MCF 10A (cell line): Measurements from ENCODE around the gene NTRK2. TPM values are rescaled to one million over a fixed set of nuclear protein-coding genes. Genes with fewer than 3 reads are reported as not detected.

Experiments used
- BruUV-seq: library from RNA; stranded (reverse); fragments of 400-500 nt; replicated peaks from 2 replicates; lab custom pipeline; 2021; lab: Mats Ljungman, UMichigan
- CTCF ChIA-PET: fragments of 300-600 bp; sonication (Branson Sonifier 250); formaldehyde crosslinking; extraction: SDS; loops from one replicate; lab custom pipeline; 2021; ENCODE audit warnings: antibody characterized with exemption, inconsistent platforms; lab: Yijun Ruan, JAX
- POLR2A ChIA-PET: fragments of 300-600, 350-650 bp; sonication (Branson Sonifier 250); formaldehyde crosslinking; extraction: SDS; loops from one replicate; lab custom pipeline; 2020; ENCODE audit warnings: antibody characterized with exemption, inconsistent platforms; lab: Yijun Ruan, JAX
- DNase-seq: peaks from one replicate; pipeline ENCODE4 v3.0.0-alpha.2; 2018; ENCODE audit not compliant: unreplicated experiment
- H3K27ac Mint-ChIP-seq: one replicate; pipeline ENCODE4 v1.8.0; 2022; ENCODE audit warnings: mild to moderate bottlenecking, low read depth, mixed read lengths; ENCODE audit not compliant: unreplicated experiment
- H3K27me3 Mint-ChIP-seq: one replicate; pipeline ENCODE4 v1.8.0; 2022; ENCODE audit warnings: mixed read lengths; ENCODE audit not compliant: insufficient read depth, unreplicated experiment
- H3K36me3 Mint-ChIP-seq: one replicate; pipeline ENCODE4 v1.8.0; 2022; ENCODE audit warnings: mild to moderate bottlenecking, moderate library complexity, mixed read lengths; ENCODE audit not compliant: insufficient read depth, unreplicated experiment
- H3K4me1 Mint-ChIP-seq: one replicate; pipeline ENCODE4 v1.8.0; 2022; ENCODE audit warnings: mixed read lengths; ENCODE audit not compliant: insufficient read depth, unreplicated experiment
- H3K4me3 Mint-ChIP-seq: one replicate; pipeline ENCODE4 v1.8.0; 2022; ENCODE audit warnings: mild to moderate bottlenecking, moderate library complexity, mixed read lengths; ENCODE audit not compliant: unreplicated experiment
- H3K9me3 Mint-ChIP-seq: one replicate; pipeline ENCODE4 v1.8.0; 2022; ENCODE audit warnings: mixed read lengths; ENCODE audit not compliant: unreplicated experiment
- intact Hi-C: fragments of 100-400 bp; cut with micrococcal nuclease; formaldehyde crosslinking; loops from 2 replicates; pipeline ENCODE4 v1.14.1; 2022
- total RNA-seq: library from RNA; stranded (reverse); gene quantifications from 2 replicates; pipeline ENCODE4 v1.2.3, GENCODE V29; 2022
- TF ChIP-seq, protein P1 (sequence below): fragments of 200-600 bp; IDR thresholded peaks from one replicate; pipeline ENCODE4 v1.8.0; 2022; ENCODE audit warnings: antibody characterized with exemption, mild to moderate bottlenecking; ENCODE audit not compliant: unreplicated experiment

The NTRK2 gene
- total RNA-seq, 1 experiment from 2014 or later = not detected

DNA sequence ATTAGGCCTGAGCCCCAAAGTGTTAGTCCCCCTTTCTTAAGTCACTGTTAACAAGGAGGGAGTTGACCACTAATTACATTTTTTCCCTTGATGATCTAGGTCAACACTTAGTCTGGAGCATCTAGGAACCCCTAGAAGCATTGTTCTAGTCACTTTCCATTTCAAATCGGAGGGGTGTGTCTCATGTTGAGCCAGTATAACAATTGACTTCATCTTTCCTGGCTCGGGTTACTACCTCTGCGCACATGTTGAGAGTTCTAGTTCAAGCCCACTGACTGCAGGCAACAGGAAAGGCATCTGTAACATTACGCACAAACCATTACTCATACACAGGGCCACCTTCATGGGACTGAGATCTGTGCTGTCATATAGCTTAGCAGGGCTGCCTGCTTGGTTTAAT, 164.9 kb downstream of the NTRK2 start:
- BruUV-seq = no TSS peak
- no peaks in the 10 kb centered on the region for H3K9me3 Mint-ChIP-seq
- ChIA-PET CTCF (interaction anchor here (0.5 kb wide), 1 partner anchor 23 kb away, joined by 3 read pairs; no protein-coding TSS in a partner anchor), POLR2A (interaction anchor here (0.7 to 1.0 kb wide), 2 partner anchors 11 to 160 kb away, joined by 3 to 4 read pairs; no protein-coding TSS in a partner anchor)
- intact Hi-C loops = no loop called here
- H3K27ac Mint-ChIP-seq = no peak overlapping the region
- H3K4me3 Mint-ChIP-seq = no peak overlapping the region
- H3K36me3 Mint-ChIP-seq = no peaks in the 10 kb centered on the region
- DNase-seq = no peak
- no peaks in the 10 kb centered on the region for H3K27me3 Mint-ChIP-seq
- TF ChIP-seq, protein P1, sequence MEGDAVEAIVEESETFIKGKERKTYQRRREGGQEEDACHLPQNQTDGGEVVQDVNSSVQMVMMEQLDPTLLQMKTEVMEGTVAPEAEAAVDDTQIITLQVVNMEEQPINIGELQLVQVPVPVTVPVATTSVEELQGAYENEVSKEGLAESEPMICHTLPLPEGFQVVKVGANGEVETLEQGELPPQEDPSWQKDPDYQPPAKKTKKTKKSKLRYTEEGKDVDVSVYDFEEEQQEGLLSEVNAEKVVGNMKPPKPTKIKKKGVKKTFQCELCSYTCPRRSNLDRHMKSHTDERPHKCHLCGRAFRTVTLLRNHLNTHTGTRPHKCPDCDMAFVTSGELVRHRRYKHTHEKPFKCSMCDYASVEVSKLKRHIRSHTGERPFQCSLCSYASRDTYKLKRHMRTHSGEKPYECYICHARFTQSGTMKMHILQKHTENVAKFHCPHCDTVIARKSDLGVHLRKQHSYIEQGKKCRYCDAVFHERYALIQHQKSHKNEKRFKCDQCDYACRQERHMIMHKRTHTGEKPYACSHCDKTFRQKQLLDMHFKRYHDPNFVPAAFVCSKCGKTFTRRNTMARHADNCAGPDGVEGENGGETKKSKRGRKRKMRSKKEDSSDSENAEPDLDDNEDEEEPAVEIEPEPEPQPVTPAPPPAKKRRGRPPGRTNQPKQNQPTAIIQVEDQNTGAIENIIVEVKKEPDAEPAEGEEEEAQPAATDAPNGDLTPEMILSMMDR = no peak
- no peaks in the 10 kb centered on the region for H3K4me1 Mint-ChIP-seq

DNA sequence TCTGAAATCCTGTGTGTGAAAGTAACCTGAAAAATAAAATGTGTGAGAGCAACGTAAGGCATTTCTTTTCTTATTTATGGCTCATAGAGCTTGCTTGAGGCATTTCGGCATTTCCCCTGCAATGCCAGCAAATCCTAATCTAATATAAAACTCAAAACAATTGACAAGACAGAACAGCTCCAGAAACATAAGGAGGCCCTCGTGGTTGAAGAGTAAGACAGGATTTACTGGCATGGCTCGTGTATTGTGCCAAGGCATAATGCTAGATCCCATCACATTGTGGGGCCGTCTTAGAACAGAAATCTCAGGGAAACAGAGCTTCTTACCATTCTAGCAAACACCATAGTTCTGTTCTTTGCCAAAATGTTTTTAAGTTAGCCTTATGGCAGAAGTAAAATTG, 166.2 kb downstream of the NTRK2 start:
- no peak overlapping the region for H3K27ac Mint-ChIP-seq
- no peak for DNase-seq
- ChIA-PET CTCF (interaction anchor here (0.8 to 1.3 kb wide), 2 partner anchors 138 to 141 kb away, joined by 3 to 4 read pairs; no protein-coding TSS in a partner anchor), POLR2A (no interaction called here)
- no peaks in the 10 kb centered on the region for H3K27me3 Mint-ChIP-seq
- H3K9me3 Mint-ChIP-seq = no peaks in the 10 kb centered on the region
- H3K4me1 Mint-ChIP-seq = no peaks in the 10 kb centered on the region
- H3K4me3 Mint-ChIP-seq = no peak overlapping the region
- TF ChIP-seq, protein P1 = no peak
- H3K36me3 Mint-ChIP-seq = no peaks in the 10 kb centered on the region
- no TSS peak for BruUV-seq
- intact Hi-C loops = no loop called here

- ChIA-PET CTCF (interaction anchor here (0.9 kb wide), 1 partner anchor 27 kb away, joined by 3 read pairs; no protein-coding TSS in a partner anchor), POLR2A (interaction anchor here (1.4 kb wide), 1 partner anchor 13 kb away, joined by 4 read pairs; no protein-coding TSS in a partner anchor)
- Mint-ChIP-seq H3K4me3 (no peak overlapping the region), H3K27ac (no peak overlapping the region), H3K36me3 (no peaks in the 10 kb centered on the region), H3K9me3 (no peaks in the 10 kb centered on the region), H3K4me1 (no peaks in the 10 kb centered on the region), H3K27me3 (no peaks in the 10 kb centered on the region)
- intact Hi-C loops = no loop called here
- no peak for DNase-seq
- TF ChIP-seq, protein P1 = no peak
- no TSS peak for BruUV-seq
Measured at GRCh38 chr9:84838879-84839278, 169.3 kb downstream of the NTRK2 start.

DNA sequence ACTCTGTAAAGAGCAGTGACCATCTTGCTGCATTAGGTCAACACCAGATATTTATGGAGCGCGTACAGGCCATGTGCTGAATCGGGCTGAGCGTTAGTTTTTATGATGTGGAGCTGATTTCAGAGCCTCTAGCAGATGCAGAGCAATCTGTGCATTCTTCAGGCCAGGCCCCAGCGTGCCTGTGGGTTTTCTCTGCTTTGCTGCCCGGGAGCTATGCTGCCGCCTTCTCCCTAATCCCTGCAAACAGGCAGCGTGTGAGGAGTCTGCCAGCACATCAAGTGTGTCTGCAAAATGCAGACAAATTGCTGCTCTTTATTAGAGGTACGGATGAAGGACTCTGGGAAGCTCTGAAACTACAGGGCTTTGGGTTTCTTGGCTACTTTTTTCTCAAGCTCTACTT, 170.0 kb downstream of the NTRK2 start:
- Mint-ChIP-seq H3K9me3 (no peaks in the 10 kb centered on the region), H3K36me3 (no peaks in the 10 kb centered on the region), H3K27me3 (no peaks in the 10 kb centered on the region), H3K27ac (no peak overlapping the region), H3K4me1 (no peaks in the 10 kb centered on the region), H3K4me3 (no peak overlapping the region)
- intact Hi-C loops = no loop called here
- ChIA-PET CTCF (interaction anchor here (0.6 to 0.9 kb wide), 2 partner anchors 27 to 323 kb away, joined by 3 read pairs; no protein-coding TSS in a partner anchor), POLR2A (interaction anchor here (0.8 to 1.4 kb wide), 2 partner anchors 12 to 15 kb away, joined by 3 to 4 read pairs; no protein-coding TSS in a partner anchor)
- no TSS peak for BruUV-seq
- DNase-seq = no peak
- TF ChIP-seq, protein P1 = no peak
